Activated T-helper 2 cell treated with anti-CD3 and anti-CD28 coated beads, Interferon-gamma antibody, Interleukin-2, Interleukin-4, amounts not matched to agents 10 μg/mL and 5 μg/mL and 100 μg/mL, durations not matched to agents 14 hours and 24 hours and 36 hours (primary cell): Measurements from ENCODE around the gene GRAP. TPM values are rescaled to one million over a fixed set of nuclear protein-coding genes. Genes with fewer than 3 reads are reported as not detected.
"Not testable (repeated sequence)": the region's sequence is repeated elsewhere in the genome, so short reads cannot be mapped to it uniquely, and the experiment has no call there.

ENCODE experiments used
- DNase-seq: peaks from one replicate; pipeline ENCODE4 v3.0.0; 2021; ENCODE audit warnings: low spot score
- H3K27ac Mint-ChIP-seq: one replicate; pipeline ENCODE4 v1.8.0; 2021; ENCODE audit warnings: mixed read lengths
- H3K27me3 Mint-ChIP-seq: one replicate; pipeline ENCODE4 v1.8.0; 2021; ENCODE audit warnings: low read depth, mixed read lengths
- H3K36me3 Mint-ChIP-seq: one replicate; pipeline ENCODE4 v1.8.0; 2021; ENCODE audit warnings: low read depth, mixed read lengths
- H3K4me1 Mint-ChIP-seq: one replicate; pipeline ENCODE4 v1.8.0; 2021; ENCODE audit warnings: low read depth, mixed read lengths
- H3K4me3 Mint-ChIP-seq: one replicate; pipeline ENCODE4 v1.8.0; 2021; ENCODE audit warnings: low read depth, mild to moderate bottlenecking, moderate library complexity, mixed read lengths
- H3K9me3 Mint-ChIP-seq: one replicate; pipeline ENCODE4 v1.8.0; 2021; ENCODE audit warnings: mixed read lengths
- intact Hi-C: fragments of 100-400 bp; cut with micrococcal nuclease; formaldehyde crosslinking; loops from one replicate; pipeline ENCODE4 v1.15.1; 2023
- total RNA-seq: library from RNA; stranded (reverse); gene quantifications from 2 replicates; pipeline ENCODE4 v1.2.3, GENCODE V29; 2022

Gene GRAP
- total RNA-seq, 1 donor from 2014 or later: 10.9 TPM

DNA sequence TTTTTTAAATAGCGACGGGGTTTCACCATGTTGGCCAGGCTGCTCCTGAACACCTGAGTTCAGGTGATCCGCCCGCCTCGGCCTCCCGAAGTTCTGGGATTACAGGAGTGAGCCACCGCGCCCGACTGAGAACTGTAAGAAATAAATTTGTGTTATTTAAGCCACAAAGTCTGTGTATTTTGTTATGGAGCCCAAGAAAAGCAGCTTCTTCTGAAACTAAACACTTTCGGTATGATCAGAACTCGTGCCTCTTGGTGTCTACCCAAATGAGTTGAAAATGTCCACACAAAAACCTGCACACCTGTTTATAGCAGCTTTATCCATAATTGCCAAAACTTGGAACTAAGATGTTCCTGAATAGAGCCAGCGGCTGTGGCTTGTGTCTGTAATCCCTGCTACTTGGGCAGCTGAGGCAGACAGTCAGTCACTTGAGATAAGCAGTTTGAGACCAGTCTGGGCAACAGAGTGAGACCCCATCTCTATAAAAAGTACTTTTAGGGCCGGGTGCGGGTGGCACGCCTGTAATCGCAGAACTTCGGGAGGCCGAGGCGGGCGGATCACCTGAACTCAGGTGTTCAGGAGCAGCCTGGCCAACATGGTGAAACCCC lies 16.1 kb upstream of the GRAP start:
- H3K27ac Mint-ChIP-seq, H3K36me3 Mint-ChIP-seq, intact Hi-C loops, H3K4me1 Mint-ChIP-seq, DNase-seq, H3K4me3 Mint-ChIP-seq, H3K9me3 Mint-ChIP-seq, H3K27me3 Mint-ChIP-seq: not testable (repeated sequence)

- H3K4me1 Mint-ChIP-seq, H3K4me3 Mint-ChIP-seq, H3K36me3 Mint-ChIP-seq, H3K27me3 Mint-ChIP-seq, H3K27ac Mint-ChIP-seq, H3K9me3 Mint-ChIP-seq, intact Hi-C loops: not testable (repeated sequence)
- peak; percentile 89 for DNase-seq
Measured at GRCh38 chr17:19062009-19062717, 15.4 kb upstream of the GRAP start.

DNA sequence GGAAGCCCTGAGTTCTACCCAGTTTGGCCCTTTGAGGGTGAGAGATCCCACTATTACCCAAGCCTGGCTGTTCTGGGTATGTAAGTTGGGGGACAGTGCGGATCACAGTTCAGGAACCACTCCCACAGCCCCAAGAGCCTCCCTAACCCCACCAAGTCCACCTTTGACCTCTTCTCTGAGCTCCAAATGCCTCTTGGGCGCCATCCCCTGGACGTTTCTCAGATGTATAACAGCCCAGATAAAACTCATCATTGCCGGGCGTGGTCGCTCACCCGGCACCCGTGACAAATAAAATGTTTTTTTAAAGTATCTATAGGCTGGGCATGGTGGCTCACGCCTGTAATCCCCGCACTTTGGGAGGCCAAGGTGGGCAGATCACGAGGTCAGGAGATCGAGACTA lies 8.7 kb upstream of the GRAP start:
- intact Hi-C loops, DNase-seq, H3K4me3 Mint-ChIP-seq, H3K27ac Mint-ChIP-seq, H3K27me3 Mint-ChIP-seq, H3K36me3 Mint-ChIP-seq, H3K9me3 Mint-ChIP-seq, H3K4me1 Mint-ChIP-seq: not testable (repeated sequence)

DNA sequence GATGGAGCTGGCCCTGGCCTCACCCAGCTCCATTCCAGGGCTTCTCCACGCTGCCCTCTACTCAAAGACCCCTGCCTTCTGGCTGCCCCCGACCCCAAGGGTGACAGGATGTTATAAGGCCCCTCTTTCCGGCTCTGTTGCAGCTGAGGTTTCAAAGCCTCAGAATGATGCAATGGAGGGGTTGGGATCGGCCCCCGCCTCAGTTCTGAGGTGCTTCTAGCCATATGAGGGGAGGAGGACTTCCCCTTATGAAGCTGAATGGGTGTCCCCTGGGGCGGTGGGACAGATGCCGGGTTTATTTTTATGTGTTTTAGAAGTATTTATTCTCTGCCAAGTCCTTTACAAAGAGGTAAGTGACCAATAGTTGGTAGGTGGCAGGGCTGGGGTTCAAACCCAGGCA lies 2.1 kb upstream of the GRAP start:
- H3K27me3 Mint-ChIP-seq, H3K4me1 Mint-ChIP-seq, H3K9me3 Mint-ChIP-seq, H3K36me3 Mint-ChIP-seq, intact Hi-C loops, H3K27ac Mint-ChIP-seq, H3K4me3 Mint-ChIP-seq: not testable (repeated sequence)
- peak; percentile 6 for DNase-seq

DNA sequence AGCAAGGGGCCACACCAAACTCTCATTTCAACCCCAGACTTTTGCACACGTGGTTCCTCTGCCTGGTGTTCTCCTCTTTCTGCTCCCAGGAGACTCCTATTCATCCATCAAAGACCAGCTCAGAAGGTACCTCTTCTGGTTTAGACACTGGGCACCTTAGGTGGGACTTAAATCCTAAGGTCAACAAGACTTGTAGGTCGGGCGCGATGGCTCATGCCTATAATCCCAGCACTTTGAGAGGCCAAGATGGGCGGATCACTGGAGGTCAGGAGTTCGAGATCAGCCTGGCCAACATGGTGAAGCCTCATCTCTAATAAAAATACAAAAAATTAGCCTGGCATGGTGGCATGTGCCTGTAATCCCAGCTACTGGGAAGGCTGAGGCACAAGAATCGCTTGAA lies 753 bp upstream of the GRAP start:
- H3K36me3 Mint-ChIP-seq, H3K27me3 Mint-ChIP-seq, H3K27ac Mint-ChIP-seq, H3K9me3 Mint-ChIP-seq, H3K4me1 Mint-ChIP-seq, H3K4me3 Mint-ChIP-seq, intact Hi-C loops: not testable (repeated sequence)
- peak; percentile 1 for DNase-seq

- H3K9me3 Mint-ChIP-seq, H3K4me1 Mint-ChIP-seq: not testable (repeated sequence)
Measured at GRCh38 chr17:19044643-19045042, 2.1 kb downstream of the GRAP start.

DNA sequence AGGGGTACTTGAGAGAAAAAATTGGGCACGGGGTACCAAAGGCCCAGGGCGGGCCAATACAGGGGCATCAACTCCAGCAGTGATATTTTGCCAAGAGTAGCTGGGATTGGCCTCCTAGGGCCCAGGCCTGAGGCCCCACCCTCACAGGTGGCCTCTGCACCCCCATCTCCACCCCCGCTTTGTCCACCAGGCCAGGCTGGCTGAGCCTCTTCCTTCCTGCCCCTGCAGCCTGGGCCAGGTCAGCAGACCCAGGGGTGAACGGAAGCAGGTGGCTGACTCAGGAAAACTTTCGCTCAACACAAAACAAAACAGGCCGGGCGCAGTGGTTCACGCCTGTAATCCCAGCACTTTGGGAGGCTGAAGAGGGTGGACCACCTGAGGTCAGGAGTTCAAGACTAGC lies 3.7 kb downstream of the GRAP start:
- H3K4me1 Mint-ChIP-seq, H3K4me3 Mint-ChIP-seq, intact Hi-C loops, DNase-seq, H3K27ac Mint-ChIP-seq, H3K36me3 Mint-ChIP-seq, H3K27me3 Mint-ChIP-seq, H3K9me3 Mint-ChIP-seq: not testable (repeated sequence)

More at GRCh38 chr17:19044643-19045042, 2.1 kb downstream of the GRAP start:
- intact Hi-C loops, H3K27ac Mint-ChIP-seq, H3K36me3 Mint-ChIP-seq, H3K4me3 Mint-ChIP-seq, DNase-seq, H3K27me3 Mint-ChIP-seq: not testable (repeated sequence)

DNA sequence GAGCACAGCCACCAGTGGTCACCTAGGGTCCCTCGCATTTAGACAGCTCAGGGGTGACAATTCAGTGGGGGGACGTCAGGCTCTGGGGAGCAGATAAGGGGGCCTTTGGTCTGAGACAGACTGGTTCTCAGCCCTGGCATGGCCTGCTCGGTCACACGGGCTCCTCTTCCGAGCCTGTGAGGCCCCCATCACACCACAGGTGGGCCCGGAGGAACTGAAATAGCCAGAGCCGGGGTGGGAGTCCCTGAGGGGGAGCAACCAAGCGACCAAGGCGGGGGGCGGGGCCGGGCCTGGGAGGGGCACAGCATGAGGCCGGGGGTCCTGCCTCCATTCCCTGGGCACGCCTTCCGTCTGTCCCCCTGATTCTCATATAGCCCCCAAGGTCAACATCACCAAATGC lies 4.4 kb downstream of the GRAP start:
- DNase-seq, H3K27ac Mint-ChIP-seq, intact Hi-C loops, H3K4me1 Mint-ChIP-seq, H3K4me3 Mint-ChIP-seq, H3K27me3 Mint-ChIP-seq, H3K9me3 Mint-ChIP-seq, H3K36me3 Mint-ChIP-seq: not testable (repeated sequence)

GRCh38 chr17:19041871-19042270 lies 4.9 kb downstream of the GRAP start:
- intact Hi-C loops, H3K36me3 Mint-ChIP-seq, H3K27me3 Mint-ChIP-seq, H3K9me3 Mint-ChIP-seq, H3K27ac Mint-ChIP-seq, DNase-seq, H3K4me1 Mint-ChIP-seq, H3K4me3 Mint-ChIP-seq: not testable (repeated sequence)

DNA sequence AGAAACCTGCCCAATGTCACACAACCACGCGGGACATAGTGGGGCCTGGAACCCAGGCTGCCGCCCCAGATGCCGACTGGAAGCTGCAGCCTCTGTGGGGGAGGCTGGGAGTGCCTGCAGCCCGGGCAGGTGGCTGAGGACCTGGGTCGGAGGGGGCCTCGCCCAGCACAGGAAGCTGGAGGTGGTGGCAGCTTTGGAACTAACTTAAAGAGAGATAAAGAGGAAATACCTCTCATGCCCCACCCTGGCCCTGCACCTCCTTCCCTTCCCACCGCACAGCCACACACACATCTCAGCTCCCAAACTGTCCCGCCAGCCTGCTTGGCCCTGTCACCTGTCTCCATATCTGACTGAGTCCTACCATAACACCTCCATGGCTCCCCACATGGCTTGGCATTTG lies 6.4 kb downstream of the GRAP start:
- H3K27me3 Mint-ChIP-seq, H3K27ac Mint-ChIP-seq, intact Hi-C loops: not testable (repeated sequence)

DNA sequence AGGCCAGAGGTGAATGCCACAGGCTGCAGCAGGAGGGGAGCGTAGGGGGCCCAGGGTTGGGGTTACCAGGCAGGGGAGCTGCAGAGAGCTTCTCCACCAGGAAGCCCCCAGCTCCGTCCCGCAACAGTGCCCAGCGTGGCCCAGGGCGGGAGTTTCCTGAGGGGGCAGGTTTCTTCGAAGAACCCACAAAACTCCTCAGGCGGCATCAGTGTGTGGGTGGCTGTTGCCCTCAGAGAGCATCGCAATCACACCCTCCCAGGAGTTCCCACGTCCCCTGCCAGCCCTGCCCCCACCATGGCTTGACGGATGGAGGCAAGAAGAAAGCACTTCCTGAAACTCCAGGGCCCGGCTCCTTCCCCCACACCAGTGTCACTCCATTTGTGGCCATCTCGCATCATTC lies 8.0 kb downstream of the GRAP start:
- H3K27me3 Mint-ChIP-seq, H3K4me1 Mint-ChIP-seq, H3K36me3 Mint-ChIP-seq, DNase-seq, H3K27ac Mint-ChIP-seq, H3K4me3 Mint-ChIP-seq, intact Hi-C loops, H3K9me3 Mint-ChIP-seq: not testable (repeated sequence)

More for the DNA sequence above, 6.4 kb downstream of the GRAP start:
- not testable (repeated sequence) for DNase-seq, H3K9me3 Mint-ChIP-seq, H3K36me3 Mint-ChIP-seq, H3K4me1 Mint-ChIP-seq, H3K4me3 Mint-ChIP-seq

DNA sequence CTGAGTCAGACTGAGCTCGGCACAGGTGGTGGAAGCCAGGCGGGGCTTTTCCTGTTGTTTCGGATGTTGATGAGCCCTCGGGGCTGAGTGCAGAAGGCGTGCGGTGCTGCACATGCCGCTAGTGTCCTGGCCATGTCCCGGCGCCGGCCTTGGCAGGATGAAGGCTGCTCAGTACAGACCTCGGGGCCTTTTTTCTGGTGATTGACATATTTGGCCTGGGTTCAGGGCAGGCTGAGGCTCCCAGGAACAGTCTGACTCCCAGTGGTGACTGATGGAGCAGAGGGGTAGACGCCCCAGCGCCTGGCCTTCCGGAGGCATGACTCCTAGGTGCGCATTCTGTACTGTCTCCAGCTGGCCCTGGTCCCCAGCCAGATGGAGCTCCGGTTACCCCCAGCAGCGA lies 8.8 kb downstream of the GRAP start:
- intact Hi-C loops, H3K4me3 Mint-ChIP-seq, H3K27me3 Mint-ChIP-seq, H3K27ac Mint-ChIP-seq, H3K4me1 Mint-ChIP-seq, DNase-seq, H3K9me3 Mint-ChIP-seq, H3K36me3 Mint-ChIP-seq: not testable (repeated sequence)

- not testable (repeated sequence) for H3K27ac Mint-ChIP-seq, H3K4me3 Mint-ChIP-seq, H3K36me3 Mint-ChIP-seq
Measured at GRCh38 chr17:19037547-19037946, 9.2 kb downstream of the GRAP start.

DNA sequence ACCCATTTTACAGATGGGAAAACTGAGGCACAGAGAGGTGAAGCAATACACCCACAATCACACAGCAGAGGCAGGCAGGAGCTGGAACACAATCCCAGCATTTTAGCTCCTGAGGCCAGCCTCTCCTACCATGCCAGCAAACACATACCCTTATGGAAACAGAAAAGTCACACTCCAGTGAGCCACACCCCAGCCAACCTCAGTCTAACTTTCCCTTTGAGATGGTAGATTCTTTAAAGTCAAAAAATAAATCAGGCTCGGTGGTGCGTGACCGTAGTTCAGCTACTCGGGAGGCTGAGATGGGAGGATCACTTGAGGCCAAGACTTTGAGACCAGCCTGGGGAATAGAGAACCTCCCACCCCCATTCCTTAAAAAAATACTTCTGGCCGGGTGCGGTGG lies 10.6 kb downstream of the GRAP start:
- H3K9me3 Mint-ChIP-seq, DNase-seq, H3K4me1 Mint-ChIP-seq, H3K27me3 Mint-ChIP-seq, H3K4me3 Mint-ChIP-seq, H3K27ac Mint-ChIP-seq, intact Hi-C loops, H3K36me3 Mint-ChIP-seq: not testable (repeated sequence)

More at GRCh38 chr17:19037547-19037946, 9.2 kb downstream of the GRAP start:
- H3K27me3 Mint-ChIP-seq, intact Hi-C loops, H3K9me3 Mint-ChIP-seq, H3K4me1 Mint-ChIP-seq, DNase-seq: not testable (repeated sequence)
